LoVo (cell line): ENCODE measurements around the gene GNAZ.
A peak's percentile ranks its signal among the peaks of the same experiment; 100 is the strongest.

Experiments used
- DNase-seq: peaks from one replicate; pipeline ENCODE4 v3.0.0-alpha.2; 2016; ENCODE audit warnings: low spot score

Gene GNAZ

DNA sequence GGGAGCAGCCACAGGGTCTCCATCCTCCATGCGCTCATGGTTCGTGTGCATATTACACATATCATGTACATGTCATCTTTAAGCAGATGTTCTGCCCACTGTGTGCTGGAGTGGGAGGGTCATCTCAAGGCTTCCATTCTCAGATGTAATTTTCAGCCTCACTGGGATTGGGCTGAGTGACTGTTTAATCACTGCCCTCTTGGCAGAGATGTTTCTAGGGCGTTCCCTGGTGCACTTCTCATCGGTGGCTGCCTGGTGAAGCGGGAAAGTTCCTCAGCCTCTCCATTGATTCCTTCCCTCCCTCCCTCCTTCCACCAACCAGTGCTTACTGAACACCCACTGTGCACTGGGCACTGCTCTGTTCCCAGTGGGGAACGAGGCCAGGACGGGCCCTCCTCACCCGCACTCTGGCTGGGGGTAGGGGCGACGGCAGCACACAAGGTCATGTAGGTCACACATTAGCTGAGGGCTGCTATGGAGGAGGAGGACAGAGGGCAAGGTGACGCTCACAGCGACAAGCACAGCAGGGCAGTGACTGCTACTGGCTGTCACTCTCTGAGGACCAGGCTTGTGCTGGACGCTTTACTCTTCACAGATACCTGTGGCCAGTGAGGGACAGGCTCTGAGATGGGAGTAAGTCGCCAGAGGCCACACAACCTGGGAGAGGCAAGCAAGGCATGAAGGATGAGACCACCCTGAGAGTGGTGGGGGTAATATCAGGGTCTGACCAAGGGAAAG, 22.9 kb downstream of the GNAZ start:
- no peak for DNase-seq

DNA sequence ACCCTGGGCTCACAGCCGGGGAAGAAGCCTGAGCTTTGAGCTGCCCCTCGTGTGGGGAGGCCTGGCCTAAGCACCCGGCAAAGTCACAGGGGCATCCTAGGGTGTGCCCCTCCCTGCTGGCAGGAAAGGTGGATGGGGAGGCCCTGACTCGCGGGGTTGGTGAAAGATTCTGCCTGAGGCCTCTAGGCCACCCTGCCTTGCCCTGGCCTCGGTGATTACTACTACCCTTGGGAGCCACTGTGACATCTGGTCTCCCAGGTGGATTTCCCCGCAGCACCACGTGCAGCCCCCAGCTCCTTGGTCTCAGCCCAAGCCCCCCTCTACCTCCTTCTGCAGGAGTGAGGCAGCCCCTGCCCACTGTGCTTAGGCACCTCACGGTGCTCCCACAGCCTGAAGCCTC, 23.9 kb downstream of the GNAZ start:
- no peak for DNase-seq

DNA sequence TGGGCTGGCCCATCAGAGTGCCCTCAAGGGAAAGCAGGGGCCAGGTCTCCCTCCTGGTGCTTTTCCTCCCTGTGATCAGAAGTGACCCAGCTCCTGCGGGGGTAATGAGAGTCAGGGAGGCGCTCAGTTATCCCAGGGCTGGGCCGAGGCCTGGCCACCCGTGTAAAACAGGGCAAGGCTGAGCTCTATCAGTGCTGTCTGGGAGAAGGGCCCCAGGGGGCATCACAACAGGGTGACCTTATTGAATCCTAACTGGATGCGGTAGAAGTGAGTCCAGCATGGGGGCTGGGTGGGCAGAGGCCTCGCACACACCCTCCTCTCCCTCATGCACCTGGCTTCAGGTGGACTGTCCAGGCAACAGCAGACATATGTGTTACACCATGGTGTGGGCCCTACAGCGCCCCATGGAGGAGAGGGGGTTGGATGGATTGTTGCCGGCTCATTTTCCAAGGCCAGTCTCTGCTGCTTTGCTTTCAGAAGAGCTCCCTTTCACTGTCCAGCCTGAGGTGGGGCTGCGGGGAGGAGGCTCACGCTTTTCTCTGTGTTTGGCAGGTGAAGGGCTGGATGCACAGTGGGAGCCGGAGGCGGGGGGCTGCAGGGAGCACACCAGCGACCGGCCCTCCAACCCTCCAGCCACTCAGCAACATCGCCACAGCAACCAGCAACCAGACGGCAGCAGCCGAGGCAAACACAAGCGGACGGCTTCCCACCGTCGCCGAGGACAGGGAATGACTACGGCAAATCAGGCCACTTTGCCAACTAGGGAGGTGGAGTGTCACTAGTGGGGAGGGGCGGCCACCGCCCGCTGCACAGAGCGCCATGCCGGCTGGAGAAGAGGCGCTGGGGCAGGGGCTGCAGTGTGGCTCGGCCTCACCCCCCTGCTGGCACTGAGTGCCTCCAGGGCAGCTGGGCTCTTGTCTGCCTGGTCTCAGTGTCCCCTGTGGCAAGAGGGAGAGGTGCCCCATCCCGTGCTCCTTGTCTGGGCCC, 24.7 kb downstream of the GNAZ start:
- no peak for DNase-seq

GRCh38 chr22:23095733-23096342, 25.5 kb downstream of the GNAZ start:
- DNase-seq: no peak

- peak; percentile 30 for DNase-seq
Measured at GRCh38 chr22:23097412-23098229, 27.3 kb downstream of the GNAZ start.

GRCh38 chr22:23098230-23098705, 27.9 kb downstream of the GNAZ start:
- no peak for DNase-seq

DNA sequence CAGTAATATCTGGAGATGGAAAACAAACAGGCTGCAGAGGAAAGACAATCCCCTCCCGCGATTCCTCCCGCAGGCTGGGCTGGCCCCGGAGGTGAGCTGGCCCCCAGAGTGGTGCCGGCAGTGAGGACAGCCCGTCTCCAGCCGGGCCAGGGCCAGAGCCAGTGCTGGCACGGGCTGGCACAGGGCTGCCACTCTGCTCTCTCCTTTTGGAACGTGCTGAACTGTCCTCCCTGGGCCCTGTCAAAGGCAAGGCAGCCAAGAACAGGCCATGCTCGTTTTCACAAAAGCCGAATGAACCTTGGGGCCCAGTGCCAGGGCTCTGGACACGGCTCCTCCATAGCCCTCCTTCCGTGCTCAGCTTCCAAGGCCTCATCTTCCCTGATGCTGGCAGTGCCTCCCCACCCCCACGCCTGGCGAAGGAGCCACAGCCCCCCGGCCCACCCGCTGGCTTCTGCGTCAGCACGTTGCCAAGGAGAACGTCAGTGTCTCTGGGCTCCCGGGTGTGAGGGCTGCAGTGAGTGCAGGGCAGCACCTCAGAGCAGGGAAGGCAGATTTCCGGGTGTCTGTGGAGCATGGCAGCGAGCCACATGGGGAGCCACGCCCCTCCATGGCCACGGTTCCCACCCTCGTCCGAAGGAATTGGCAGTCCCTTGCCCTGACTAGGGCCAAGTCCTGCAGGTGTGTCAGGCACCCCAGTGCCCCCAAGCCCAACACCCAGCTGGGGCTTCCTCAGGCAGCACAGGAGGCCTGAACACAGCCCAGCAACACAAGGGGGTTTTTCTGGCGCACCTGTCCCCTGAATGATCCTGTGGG, 28.6 kb downstream of the GNAZ start:
- no peak for DNase-seq

DNA sequence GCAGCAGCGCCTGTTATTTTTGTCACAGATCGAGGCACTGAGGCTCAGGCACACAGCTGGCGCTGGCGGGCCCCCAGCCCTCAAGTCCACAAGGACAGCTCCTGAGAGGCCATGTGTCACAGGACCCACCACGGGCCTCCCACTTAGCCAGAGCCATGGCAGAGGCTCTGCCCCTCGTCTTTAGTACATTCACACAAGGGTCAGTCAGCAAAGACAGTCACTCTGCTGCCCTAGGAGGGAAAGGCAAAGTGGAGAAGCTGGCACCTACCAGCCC, 29.1 kb downstream of the GNAZ start:
- no peak for DNase-seq

DNA sequence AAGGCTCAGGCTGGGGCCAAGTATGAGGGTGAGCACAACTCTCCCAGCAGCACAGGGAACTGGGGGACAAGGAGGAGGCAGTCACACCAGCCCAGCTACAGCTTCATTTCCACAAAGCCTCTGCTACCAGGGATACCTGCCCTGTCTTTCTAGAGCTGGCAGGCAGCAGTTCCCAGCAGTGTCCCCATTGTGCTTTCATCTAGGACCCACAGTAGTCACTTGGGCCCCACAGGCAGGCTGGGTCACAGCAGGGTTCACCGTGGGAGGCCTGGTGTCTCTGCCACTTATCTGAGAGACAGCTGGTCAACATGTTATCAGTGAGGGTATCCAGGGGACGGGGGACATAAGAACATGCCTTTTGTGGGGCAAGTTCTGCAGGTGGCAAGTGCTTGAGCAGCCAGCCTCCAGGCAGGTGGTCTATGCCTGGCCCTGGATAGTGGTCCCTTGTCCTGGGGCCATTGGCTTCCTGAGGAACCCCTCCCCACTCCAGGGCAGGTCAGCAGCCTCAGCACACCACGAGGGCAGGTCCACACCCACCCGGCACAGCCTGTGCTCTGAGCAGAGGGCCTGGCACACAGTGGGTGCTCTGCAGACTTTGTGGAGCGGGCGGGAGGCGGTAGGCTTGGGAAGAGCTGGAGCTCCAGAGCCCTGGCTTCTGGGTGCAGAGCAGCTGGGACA, 29.9 kb downstream of the GNAZ start:
- no peak for DNase-seq

GRCh38 chr22:23101524-23101923, 31.2 kb downstream of the GNAZ start:
- no peak for DNase-seq

DNA sequence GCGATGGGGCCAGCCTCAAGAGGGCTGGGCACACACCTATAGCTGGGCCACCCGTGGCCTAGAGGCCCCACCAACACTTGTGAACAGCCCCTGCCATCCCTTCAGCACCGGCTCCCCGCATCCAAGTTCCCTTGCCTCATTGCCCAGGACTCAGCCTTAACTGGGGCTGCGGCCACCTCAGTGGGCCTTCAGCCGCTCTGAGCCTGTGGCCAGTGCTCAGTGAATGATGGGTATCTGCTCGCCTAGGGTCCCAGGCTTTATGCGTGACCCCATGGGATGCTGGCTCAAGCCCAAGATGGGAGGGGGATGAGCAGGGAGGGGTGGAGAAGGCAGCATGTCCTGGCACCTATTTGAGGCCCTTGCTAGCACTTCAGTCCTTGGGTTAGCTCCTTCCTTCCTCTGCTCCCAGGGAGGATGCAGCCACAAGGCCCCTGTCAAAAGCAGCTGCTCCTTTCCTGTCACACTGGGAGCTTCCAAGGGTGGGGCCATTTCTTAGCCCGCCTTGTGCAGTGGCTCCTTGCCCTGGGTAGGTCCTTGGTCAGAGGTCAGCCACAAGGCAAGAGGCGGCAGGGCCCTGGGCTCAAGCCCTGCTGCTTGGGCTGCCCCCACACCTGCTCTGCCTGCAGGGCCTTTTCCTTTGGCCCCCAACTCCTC, 31.8 kb downstream of the GNAZ start:
- no peak for DNase-seq

- DNase-seq: no peak
Measured at GRCh38 chr22:23102776-23103175, 32.5 kb downstream of the GNAZ start.

DNA sequence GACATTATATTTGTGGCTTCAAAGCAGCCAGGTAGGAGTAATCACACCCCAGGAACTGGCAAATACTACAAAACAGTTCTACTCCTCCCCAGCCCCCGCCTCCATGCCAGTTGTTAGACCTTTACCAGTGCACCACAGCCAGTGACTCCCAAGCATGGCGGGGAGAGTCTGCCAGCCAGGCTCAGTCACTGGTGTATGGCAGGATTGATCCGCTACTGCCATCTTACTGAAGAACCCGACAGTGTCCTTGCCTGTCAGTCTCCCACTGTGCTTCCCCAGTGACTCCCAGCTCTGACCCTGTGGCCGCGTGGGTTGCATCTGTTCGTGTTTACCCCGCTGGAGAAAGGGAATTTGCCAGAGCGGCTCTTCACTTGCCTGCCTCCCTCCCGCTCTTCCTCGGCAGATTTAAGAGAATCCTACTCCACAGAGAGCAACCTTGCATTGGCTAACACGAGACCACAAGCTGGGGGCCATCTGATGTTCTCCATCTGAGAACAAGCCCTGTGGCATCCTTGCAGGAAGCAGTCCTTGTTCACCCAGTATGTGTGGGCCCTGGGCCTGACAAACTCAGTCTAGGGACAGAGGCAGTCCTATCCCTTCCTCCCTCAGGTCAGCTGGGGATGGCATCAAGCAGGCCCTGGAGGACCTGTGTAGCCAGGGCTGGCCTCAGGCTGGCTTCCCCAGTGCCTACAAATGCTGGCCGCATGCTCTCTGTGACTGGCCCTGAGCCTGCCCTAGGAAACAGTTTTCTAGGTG, 33.1 kb downstream of the GNAZ start:
- DNase-seq: no peak

- DNase-seq: no peak
Measured at GRCh38 chr22:23104187-23104971, 34.1 kb downstream of the GNAZ start.

- no peak for DNase-seq
Measured at GRCh38 chr22:23105304-23105703, 35.0 kb downstream of the GNAZ start.

- no peak for DNase-seq
Measured at GRCh38 chr22:23105919-23106318, 35.6 kb downstream of the GNAZ start.

DNA sequence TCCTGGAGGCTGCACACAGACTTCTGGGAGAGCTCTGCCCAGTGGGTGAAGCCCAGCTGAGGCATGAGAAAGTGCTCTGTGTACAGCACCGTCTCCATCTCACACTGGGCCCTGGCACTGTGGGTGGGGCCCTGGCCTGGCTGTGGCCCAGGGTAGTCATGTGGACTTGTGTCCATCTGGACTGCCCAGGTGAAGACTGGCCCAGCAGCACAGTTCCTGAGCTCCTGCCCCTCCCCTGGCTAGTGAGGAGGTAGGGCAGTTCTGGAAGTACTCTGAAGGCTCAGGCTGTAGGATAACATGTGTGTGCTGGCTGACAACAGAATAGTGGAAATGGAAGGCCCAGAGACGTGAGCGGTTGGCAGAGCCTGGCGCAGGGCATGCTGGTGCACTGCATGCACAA, 36.0 kb downstream of the GNAZ start:
- no peak for DNase-seq

- DNase-seq: no peak
Measured at GRCh38 chr22:23106906-23107367, 36.6 kb downstream of the GNAZ start.
